NCI-H1436 treated with DMSO at 0.1 percent for 48 hours (cell line): ENCODE measurements around the gene CTNNAL1.
"Not testable (repeated sequence)": the region's sequence is repeated elsewhere in the genome, so short reads cannot be mapped to it uniquely, and the experiment has no call there.

Source experiments
- DNase-seq: peaks from one replicate; lab custom pipeline; 2025; lab: John Stamatoyannopoulos, UW

CTNNAL1 gene

GRCh38 chr9:109012876-109013678, at the start of gene CTNNAL1:
TSS of gene CTNNAL1 (minus strand) at chr9:109013499. CDS start at chr9:109013442, 57 bp downstream.
- DNase-seq: peak; percentile 25

- DNase-seq: no peak
Observed at GRCh38 chr9:109062543-109062942, 49.2 kb upstream of the CTNNAL1 start.

- no peak for DNase-seq
Observed at GRCh38 chr9:109060191-109060590, 46.9 kb upstream of the CTNNAL1 start.

GRCh38 chr9:109053121-109053520, 39.8 kb upstream of the CTNNAL1 start:
- not testable (repeated sequence) for DNase-seq

- DNase-seq: no peak
Observed at GRCh38 chr9:109052416-109052815, 39.1 kb upstream of the CTNNAL1 start.

GRCh38 chr9:109051733-109052132, 38.4 kb upstream of the CTNNAL1 start:
- DNase-seq: no peak

GRCh38 chr9:109050444-109050843, 37.1 kb upstream of the CTNNAL1 start:
- no peak for DNase-seq

GRCh38 chr9:109048822-109049221, 35.5 kb upstream of the CTNNAL1 start:
- no peak for DNase-seq

GRCh38 chr9:109047259-109047658, 34.0 kb upstream of the CTNNAL1 start:
- no peak for DNase-seq

GRCh38 chr9:109046346-109046745, 33.0 kb upstream of the CTNNAL1 start:
- DNase-seq: no peak

GRCh38 chr9:109043578-109043977, 30.3 kb upstream of the CTNNAL1 start:
- no peak for DNase-seq

GRCh38 chr9:109040571-109040970, 27.3 kb upstream of the CTNNAL1 start:
- DNase-seq: no peak

GRCh38 chr9:109039539-109039938, 26.2 kb upstream of the CTNNAL1 start:
- DNase-seq: no peak

- DNase-seq: no peak
Observed at GRCh38 chr9:109037946-109038715, 24.8 kb upstream of the CTNNAL1 start.

- DNase-seq: no peak
Observed at GRCh38 chr9:109036744-109037680, 23.7 kb upstream of the CTNNAL1 start.

- no peak for DNase-seq
Observed at GRCh38 chr9:109035684-109036423, 22.6 kb upstream of the CTNNAL1 start.

- no peak for DNase-seq
Observed at GRCh38 chr9:109033941-109034700, 20.8 kb upstream of the CTNNAL1 start.

GRCh38 chr9:109031241-109031640, 17.9 kb upstream of the CTNNAL1 start:
- no peak for DNase-seq

- DNase-seq: no peak
Observed at GRCh38 chr9:109030426-109030825, 17.1 kb upstream of the CTNNAL1 start.

GRCh38 chr9:109028457-109028856, 15.2 kb upstream of the CTNNAL1 start:
- no peak for DNase-seq

- DNase-seq: no peak
Observed at GRCh38 chr9:109027176-109027575, 13.9 kb upstream of the CTNNAL1 start.
